ENCODE measurements around the gene HYAL3.

HYAL3 gene

GRCh38 chr3:50254577-50255250, 44.5 kb downstream of the HYAL3 start:
- DNase-seq = peak; percentile 90

DNA sequence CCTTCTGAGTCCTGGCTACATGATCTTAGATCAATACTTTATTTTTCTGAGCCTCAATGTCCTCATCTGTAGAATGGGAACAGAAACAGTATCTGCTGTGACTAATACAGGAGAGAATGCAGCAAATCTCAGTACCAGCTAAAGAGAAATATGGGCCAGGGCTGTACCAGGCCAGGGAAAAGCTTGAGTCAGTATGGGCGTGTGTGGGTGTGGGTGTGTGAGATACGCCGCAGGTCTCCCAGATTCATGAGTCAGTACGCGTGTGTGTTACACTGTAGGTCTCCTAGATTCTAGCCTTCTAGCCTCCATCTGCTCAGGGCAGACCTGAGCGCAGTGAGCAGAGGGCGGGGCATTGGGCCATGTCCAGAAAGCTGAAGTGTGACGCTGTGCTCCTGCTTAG, 48.0 kb downstream of the HYAL3 start:
- DNase-seq = peak; percentile 43

GRCh38 chr3:50250514-50250913, 48.7 kb downstream of the HYAL3 start:
- no peak for DNase-seq

DNA sequence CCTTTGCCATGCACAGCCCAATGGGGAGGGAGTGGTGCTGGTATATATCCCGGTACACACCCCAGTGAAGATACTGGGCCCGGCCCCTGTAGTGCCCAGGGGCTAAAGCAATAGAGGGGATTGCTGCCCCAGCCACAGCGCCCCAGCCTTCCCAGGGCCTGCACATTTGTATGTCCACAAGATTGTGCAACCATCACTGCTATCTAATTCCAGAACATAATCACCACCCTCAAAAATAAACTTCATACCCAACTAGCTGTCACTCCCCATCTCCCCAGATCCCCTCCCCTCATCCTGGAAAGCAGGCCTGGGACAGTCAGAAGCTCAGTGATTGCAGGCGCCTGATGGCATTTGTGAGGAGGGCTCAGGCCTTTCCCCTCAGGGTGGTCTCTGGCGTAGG, 49.7 kb downstream of the HYAL3 start:
- no peak for DNase-seq

DNA sequence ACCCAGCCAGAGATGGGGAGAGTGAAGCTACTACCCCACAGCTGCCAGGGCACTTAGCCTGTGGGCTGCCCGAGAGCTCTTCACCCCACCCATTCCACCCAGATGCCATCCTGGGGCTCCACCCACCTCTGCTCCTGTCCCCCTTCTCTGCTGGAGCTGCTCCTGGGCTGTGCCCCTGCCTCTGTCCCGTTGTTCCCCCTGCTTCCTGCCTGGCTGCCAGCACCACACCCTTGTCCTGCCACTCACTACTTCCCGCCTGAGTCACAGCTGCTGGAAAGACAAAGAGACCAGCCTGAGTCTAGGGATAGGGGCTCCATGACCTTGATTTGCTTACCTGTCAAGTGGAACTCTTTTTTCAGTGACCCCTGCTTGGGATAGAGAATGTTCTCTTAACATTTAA, 50.8 kb downstream of the HYAL3 start:
- no peak for DNase-seq

GRCh38 chr3:50246517-50246954, 52.7 kb downstream of the HYAL3 start:
- DNase-seq = peak; percentile 79

DNA sequence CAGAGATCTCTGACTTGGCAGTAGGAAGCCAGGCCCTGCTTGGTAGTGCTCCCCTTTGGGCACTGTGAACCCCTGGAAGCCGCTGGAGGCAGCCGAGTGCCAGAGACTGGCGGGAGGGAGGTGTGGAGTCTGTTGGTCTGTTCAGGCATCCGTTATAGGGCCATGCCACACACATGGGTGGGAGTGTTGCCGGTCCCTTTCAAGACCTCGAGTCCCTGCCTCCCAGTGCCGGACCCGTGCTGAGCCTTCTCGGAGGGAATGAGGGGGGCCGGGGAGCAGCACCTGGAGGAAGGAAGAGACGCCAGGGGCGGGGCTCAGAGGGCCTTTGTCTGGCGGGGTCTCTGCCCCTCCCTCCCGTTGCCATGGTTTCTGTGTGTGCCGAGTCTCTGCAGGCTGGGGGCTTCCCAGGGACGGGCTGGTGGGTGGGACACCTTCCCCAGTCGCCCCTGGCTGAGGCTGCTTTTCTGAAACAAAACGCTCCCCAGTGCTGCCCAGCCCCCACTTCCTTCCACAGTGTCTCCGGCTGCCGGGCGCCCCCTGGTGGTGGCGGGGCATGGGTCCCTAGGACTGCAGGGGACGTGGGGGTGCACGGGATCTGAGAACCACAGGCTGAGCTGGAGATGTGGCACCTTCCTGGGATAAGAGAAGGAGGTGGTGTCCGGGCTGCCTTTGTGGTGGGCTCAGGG, 53.2 kb downstream of the HYAL3 start:
- peak; percentile 93 for DNase-seq

DNA sequence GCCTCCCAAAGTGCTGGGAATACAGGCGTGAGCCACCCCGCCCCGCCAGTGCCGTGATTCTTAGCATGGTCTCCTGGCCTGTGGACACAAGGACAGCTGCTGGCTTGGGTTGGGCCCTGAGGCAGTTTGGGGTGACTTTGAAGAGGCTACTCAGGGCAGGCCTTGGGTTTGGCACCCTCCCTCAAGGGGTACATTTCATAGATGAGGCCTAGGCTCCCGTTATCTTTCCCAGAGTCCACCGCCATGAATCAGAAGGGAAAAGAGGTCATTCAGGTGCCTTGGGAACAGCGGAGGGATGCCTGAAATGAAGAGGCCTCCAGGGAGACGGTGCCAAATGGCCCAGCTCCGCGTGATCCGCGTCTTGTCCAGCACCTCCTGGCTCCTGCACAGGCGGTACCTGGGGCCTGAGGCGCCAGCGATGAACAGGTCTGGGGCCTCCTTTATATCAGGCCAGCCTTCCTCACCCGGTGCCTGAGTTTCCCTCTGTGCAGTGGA, 53.9 kb downstream of the HYAL3 start:
- DNase-seq = no peak

- DNase-seq = peak; percentile 44
Measured at GRCh38 chr3:50244813-50245212, 54.4 kb downstream of the HYAL3 start.

DNA sequence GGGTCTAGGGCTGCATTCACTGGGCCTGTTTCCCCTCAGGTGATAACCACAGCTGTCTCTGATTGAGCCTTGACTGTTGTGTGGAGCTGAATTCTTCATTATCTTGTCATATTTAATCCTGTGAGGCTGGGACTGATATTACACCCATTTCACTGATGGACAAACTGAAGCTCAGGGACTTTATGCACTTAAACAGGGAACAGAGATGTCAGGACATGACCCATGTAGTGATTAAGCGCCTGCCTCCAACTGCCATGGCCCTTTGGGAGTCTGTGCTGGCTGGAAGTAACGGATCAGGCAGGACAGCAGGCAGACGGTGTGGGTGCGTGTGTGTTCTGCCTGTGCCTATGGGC, 55.7 kb downstream of the HYAL3 start:
- no peak for DNase-seq

- DNase-seq = peak; percentile 96
Measured at GRCh38 chr3:50242851-50243542, 56.2 kb downstream of the HYAL3 start.

Measured in suppressor macrophage treated with lipopolysaccharide for 4 hours (primary cell).